NCI-H345 (cell line): ENCODE measurements around the gene IRF2BP2.
"Not testable (repeated sequence)": the region's sequence is repeated elsewhere in the genome, so short reads cannot be mapped to it uniquely, and the experiment has no call there.

Experiments used
- DNase-seq: peaks from one replicate; lab custom pipeline; 2025; lab: John Stamatoyannopoulos, UW

IRF2BP2 gene

GRCh38 chr1:234600418-234601281 lies 9.3 kb downstream of the IRF2BP2 start:
- peak; percentile 31 for DNase-seq

- DNase-seq: peak; percentile 88
These were observed 10.2 kb downstream of the IRF2BP2 start for GRCh38 chr1:234599617-234600417.

GRCh38 chr1:234598974-234599616 lies 10.9 kb downstream of the IRF2BP2 start:
- no peak for DNase-seq

GRCh38 chr1:234597894-234598293 lies 12.1 kb downstream of the IRF2BP2 start:
- peak; percentile 24 for DNase-seq

GRCh38 chr1:234595899-234596298 lies 14.1 kb downstream of the IRF2BP2 start:
- no peak for DNase-seq

GRCh38 chr1:234594575-234594974 lies 15.4 kb downstream of the IRF2BP2 start:
- DNase-seq: not testable (repeated sequence)

GRCh38 chr1:234593771-234594504 lies 16.0 kb downstream of the IRF2BP2 start:
- no peak for DNase-seq

- DNase-seq: no peak
These were observed 16.9 kb downstream of the IRF2BP2 start for GRCh38 chr1:234593109-234593508.

GRCh38 chr1:234592240-234592639 lies 17.7 kb downstream of the IRF2BP2 start:
- no peak for DNase-seq

- DNase-seq: no peak
These were observed 18.8 kb downstream of the IRF2BP2 start for GRCh38 chr1:234591131-234591530.

- no peak for DNase-seq
These were observed 19.9 kb downstream of the IRF2BP2 start for GRCh38 chr1:234589854-234590620.

GRCh38 chr1:234589064-234589800 lies 20.7 kb downstream of the IRF2BP2 start:
- no peak for DNase-seq

- no peak for DNase-seq
These were observed 21.6 kb downstream of the IRF2BP2 start for GRCh38 chr1:234588386-234588785.

- no peak for DNase-seq
These were observed 23.0 kb downstream of the IRF2BP2 start for GRCh38 chr1:234586892-234587485.

- DNase-seq: no peak
These were observed 23.7 kb downstream of the IRF2BP2 start for GRCh38 chr1:234586304-234586703.

- DNase-seq: no peak
These were observed 24.5 kb downstream of the IRF2BP2 start for GRCh38 chr1:234585330-234586055.

- peak; percentile 73 for DNase-seq
These were observed 25.1 kb downstream of the IRF2BP2 start for GRCh38 chr1:234584926-234585325.

- DNase-seq: no peak
These were observed 25.6 kb downstream of the IRF2BP2 start for GRCh38 chr1:234584420-234584805.

- no peak for DNase-seq
These were observed 26.1 kb downstream of the IRF2BP2 start for GRCh38 chr1:234583755-234584419.
